ENCODE measurements around the gene DMTF1. TPM values are rescaled to one million over a fixed set of nuclear protein-coding genes. Genes with fewer than 3 reads are reported as not detected.

The DMTF1 gene
- total and polyA plus RNA-seq, 2 of the 4 experiments (the other 2 are of a cell fraction): 59.0 to 69.0 TPM

DNA sequence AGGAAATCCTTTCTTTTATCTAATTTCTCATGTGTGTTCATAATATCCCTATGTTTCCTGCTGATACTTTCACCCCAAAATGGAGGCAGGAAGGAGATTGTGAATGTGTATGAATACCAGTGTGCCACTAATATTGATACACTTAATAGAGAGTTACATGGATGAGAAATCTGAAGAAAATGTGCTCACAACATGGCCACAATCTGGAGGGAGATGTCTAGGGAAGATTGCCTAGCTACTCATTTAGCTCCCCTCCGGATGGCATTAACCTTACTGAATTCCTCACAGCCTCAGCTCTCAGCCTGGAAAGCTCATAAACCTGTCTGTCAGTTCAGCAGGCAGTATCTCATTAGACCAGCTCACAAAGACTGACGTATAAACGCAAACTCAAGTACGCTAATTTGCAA, 23.4 kb upstream of the DMTF1 start:
- no peak overlapping the region for H2AK5ac ChIP-seq (ENCODE audit: low read depth, low read length)
- no peak overlapping the region for H3K4ac ChIP-seq (ENCODE audit: low read depth, low read length)
- H2AK9ac ChIP-seq (replicated peaks; ENCODE audit: low read depth, low read length, poor library complexity): no peak overlapping the region
- in situ Hi-C loops (cut with MboI; ENCODE audit: low sequenced_read_pairs): no loop called here
- ATAC-seq (ENCODE audit: low read depth) (no peak), DNase-seq (no peak)
- H3K9ac ChIP-seq (ENCODE audit: low read depth, low read length): no peak overlapping the region
- CTCF ChIA-PET: no interaction called here
- no peak overlapping the region for H3K23ac ChIP-seq (ENCODE audit: low read depth, low read length)
- no peak overlapping the region for H3K18ac ChIP-seq (ENCODE audit: low read depth, low read length)
- H3K36me3 ChIP-seq (ENCODE audit: control insufficient read depth, insufficient read depth, low read length): no peaks in the 10 kb centered on the region
- H3K9me1 ChIP-seq (ENCODE audit: insufficient read depth, low read length): no peaks in the 10 kb centered on the region
- no CpG with 5 or more reads among the region's 4 CpGs for WGBS, 2 experiments (ENCODE audit: extremely low coverage in 2 of 2, insufficient read length in 1 of 2)
- no peak overlapping the region for H3K27ac ChIP-seq (ENCODE audit: insufficient read depth, low read length)
- no peak overlapping the region for H2BK15ac ChIP-seq (ENCODE audit: low read depth, low read length)
- no peak overlapping the region for H4K91ac ChIP-seq (ENCODE audit: insufficient read depth, low read depth, low read length)
- H3K4me1 ChIP-seq (ENCODE audit: control insufficient read depth, insufficient read depth, low read length): no peaks in the 10 kb centered on the region
- no peaks in the 10 kb centered on the region for H4K20me1 ChIP-seq (ENCODE audit: insufficient read depth, low read length)
- H3K4me3 ChIP-seq (ENCODE audit: insufficient read depth, low read depth, low read length): no peak overlapping the region
- no peak overlapping the region for H4K8ac ChIP-seq (ENCODE audit: low read depth in 2 of 2, low read length in 2 of 2)
- H2BK20ac ChIP-seq (ENCODE audit: low read depth, low read length): no peak overlapping the region
- dilution Hi-C loops (cut with HindIII; ENCODE audit: low sequenced_read_pairs, unreplicated experiment): loop anchor here (25.0 kb wide), 1 partner anchor 192 kb away; no protein-coding TSS in a partner anchor
- no peak overlapping the region for H3K4me2 ChIP-seq (ENCODE audit: low read depth, low read length)
- H2BK120ac ChIP-seq (ENCODE audit: low read depth, low read length): no peak overlapping the region
- no peak overlapping the region for H2BK5ac ChIP-seq (ENCODE audit: low read depth, low read length, poor library complexity, severe bottlenecking)
- no peak overlapping the region for H4K5ac ChIP-seq (ENCODE audit: low read depth, low read length)
- no peaks in the 10 kb centered on the region for H3K27me3 ChIP-seq (ENCODE audit: control insufficient read depth, insufficient read depth, low read length)
- H3K56ac ChIP-seq (ENCODE audit: extremely low read depth, insufficient read depth, low read length): no peak overlapping the region
- POLR2A ChIA-PET (ENCODE audit: unreplicated experiment): no interaction called here
- TF ChIP-seq RAD21 (IDR thresholded peaks at IDR 0.05; ENCODE audit: low read length) (no peak), CHD1 (IDR thresholded peaks at IDR 0.05; ENCODE audit: low read depth, low read length) (no peak), MAZ (IDR thresholded peaks at IDR 0.05; ENCODE audit: borderline replicate concordance, low read depth, low read length) (no peak)
- TF ChIP-seq, protein P1, sequence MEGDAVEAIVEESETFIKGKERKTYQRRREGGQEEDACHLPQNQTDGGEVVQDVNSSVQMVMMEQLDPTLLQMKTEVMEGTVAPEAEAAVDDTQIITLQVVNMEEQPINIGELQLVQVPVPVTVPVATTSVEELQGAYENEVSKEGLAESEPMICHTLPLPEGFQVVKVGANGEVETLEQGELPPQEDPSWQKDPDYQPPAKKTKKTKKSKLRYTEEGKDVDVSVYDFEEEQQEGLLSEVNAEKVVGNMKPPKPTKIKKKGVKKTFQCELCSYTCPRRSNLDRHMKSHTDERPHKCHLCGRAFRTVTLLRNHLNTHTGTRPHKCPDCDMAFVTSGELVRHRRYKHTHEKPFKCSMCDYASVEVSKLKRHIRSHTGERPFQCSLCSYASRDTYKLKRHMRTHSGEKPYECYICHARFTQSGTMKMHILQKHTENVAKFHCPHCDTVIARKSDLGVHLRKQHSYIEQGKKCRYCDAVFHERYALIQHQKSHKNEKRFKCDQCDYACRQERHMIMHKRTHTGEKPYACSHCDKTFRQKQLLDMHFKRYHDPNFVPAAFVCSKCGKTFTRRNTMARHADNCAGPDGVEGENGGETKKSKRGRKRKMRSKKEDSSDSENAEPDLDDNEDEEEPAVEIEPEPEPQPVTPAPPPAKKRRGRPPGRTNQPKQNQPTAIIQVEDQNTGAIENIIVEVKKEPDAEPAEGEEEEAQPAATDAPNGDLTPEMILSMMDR (conservative IDR thresholded peaks at IDR 0.05; ENCODE audit: low read depth, low read length): no peak
- no peak overlapping the region for H3K14ac ChIP-seq (replicated peaks; ENCODE audit: low read depth, low read length)
- H3K79me1 ChIP-seq (ENCODE audit: low read depth in 1 of 2, low read length in 2 of 2): no peaks in the 10 kb centered on the region
- no peak overlapping the region for H2AFZ ChIP-seq (replicated peaks; ENCODE audit: low read length, poor library complexity)
- no peaks in the 10 kb centered on the region for H3K9me3 ChIP-seq (ENCODE audit: control insufficient read depth, insufficient read depth, low read length)
- intact Hi-C loops (cut with micrococcal nuclease): no loop called here
- no TSS peak for BruUV-seq (replicated peaks)

Measured in IMR-90 (cell line).